Mesenchymal stem cell (in vitro differentiated cells and primary cell): Measurements from ENCODE around the gene VPS39.

Source experiments
- DNase-seq: peaks from one replicate; pipeline ENCODE4 v3.0.0-alpha.2; 2013
- H2AFZ ChIP-seq: one replicate; pipeline ENCODE4 v1.6.1; 2013; ENCODE audit warnings: low read depth, mild to moderate bottlenecking, control low read depth, inconsistent platforms, low read length, moderate library complexity
- H2AK5ac ChIP-seq: 2 replicates; pipeline ENCODE4 v1.6.1; 2013; ENCODE audit warnings: low read length, moderate library complexity, mild to moderate bottlenecking, inconsistent platforms; ENCODE audit not compliant: severe bottlenecking
- H2BK120ac ChIP-seq: one replicate; pipeline ENCODE4 v1.6.1; 2013; ENCODE audit warnings: low read depth, mild to moderate bottlenecking, inconsistent platforms, low read length, moderate library complexity
- H2BK12ac ChIP-seq, 2 experiments: one replicate each; pipeline ENCODE4 v1.6.1; 2013; ENCODE audit warnings: inconsistent platforms in 2 of 2, low read length in 2 of 2, mild to moderate bottlenecking in 2 of 2, moderate library complexity in 2 of 2, control low read depth in 1 of 2
- H2BK15ac ChIP-seq: one replicate; pipeline ENCODE4 v1.6.1; 2013; ENCODE audit warnings: mild to moderate bottlenecking, low read depth, inconsistent platforms; ENCODE audit not compliant: poor library complexity, severe bottlenecking
- H2BK5ac ChIP-seq: 2 replicates; pipeline ENCODE4 v1.6.1; 2013; ENCODE audit warnings: low read depth, mild to moderate bottlenecking, low read length, control low read depth, inconsistent platforms; ENCODE audit not compliant: poor library complexity, severe bottlenecking
- H3K14ac ChIP-seq, 2 experiments: one replicate each; pipeline ENCODE4 v1.6.1; 2013; ENCODE audit warnings: inconsistent platforms in 2 of 2, low read length in 2 of 2, control low read depth in 1 of 2, mild to moderate bottlenecking in 1 of 2, moderate library complexity in 1 of 2
- H3K18ac ChIP-seq, 2 experiments: one replicate each; pipeline ENCODE4 v1.6.1; 2013; ENCODE audit warnings: inconsistent platforms in 2 of 2, low read length in 2 of 2, control low read depth in 1 of 2, low read depth in 1 of 2, mild to moderate bottlenecking in 1 of 2
- H3K23ac ChIP-seq, 2 experiments: one replicate each; pipeline ENCODE4 v1.6.1; 2013; ENCODE audit warnings: inconsistent platforms in 2 of 2, low read length in 2 of 2, mild to moderate bottlenecking in 2 of 2, moderate library complexity in 2 of 2, control low read depth in 1 of 2
- H3K27ac ChIP-seq: 2 replicates; pipeline ENCODE4 v1.5.1; 2013; ENCODE audit warnings: mild to moderate bottlenecking, moderate library complexity, low read length, control low read depth, inconsistent platforms; ENCODE audit not compliant: poor library complexity, severe bottlenecking
- H3K27me3 ChIP-seq, 2 experiments: 2 replicates each; pipeline versions ENCODE4 v1.6.1 to v1.7.0; 2013; ENCODE audit warnings: low read length in 2 of 2, mild to moderate bottlenecking in 2 of 2, moderate library complexity in 2 of 2, control low read depth in 1 of 2, inconsistent platforms in 1 of 2; ENCODE audit not compliant: control insufficient read depth in 1 of 2, insufficient read depth in 1 of 2
- H3K36me3 ChIP-seq, 2 experiments: 2 replicates each; pipeline versions ENCODE4 v1.6.1 to v1.7.0; 2013; ENCODE audit warnings: low read length in 2 of 2, control low read depth in 1 of 2, inconsistent platforms in 1 of 2, low read depth in 1 of 2, mild to moderate bottlenecking in 1 of 2; ENCODE audit not compliant: insufficient read depth in 2 of 2, control insufficient read depth in 1 of 2
- H3K4ac ChIP-seq, 2 experiments: one replicate each; pipeline ENCODE4 v1.6.1; 2013; ENCODE audit warnings: inconsistent platforms in 2 of 2, low read length in 2 of 2, mild to moderate bottlenecking in 2 of 2, moderate library complexity in 2 of 2, control low read depth in 1 of 2, low read depth in 1 of 2
- H3K4me1 ChIP-seq: 2 replicates; pipeline ENCODE4 v1.6.1; 2013; ENCODE audit warnings: low read depth, low read length, control low read depth; ENCODE audit not compliant: control insufficient read depth, insufficient read depth
- H3K4me2 ChIP-seq: 2 replicates; pipeline ENCODE4 v1.6.1; 2013; ENCODE audit warnings: low read length, mild to moderate bottlenecking, inconsistent platforms; ENCODE audit not compliant: poor library complexity, severe bottlenecking
- H3K4me3 ChIP-seq, 2 experiments: 2 replicates each; pipeline versions ENCODE4 v1.5.1 to v1.7.0; 2013; ENCODE audit warnings: low read length in 2 of 2, mild to moderate bottlenecking in 2 of 2, control low read depth in 1 of 2, low read depth in 1 of 2; ENCODE audit not compliant: insufficient read depth in 1 of 2
- H3K79me1 ChIP-seq: replicated peaks from 2 replicates; pipeline ENCODE4 v1.6.1; 2013; ENCODE audit warnings: mild to moderate bottlenecking, control low read depth, low read length, inconsistent platforms; ENCODE audit not compliant: poor library complexity, severe bottlenecking
- H3K9ac ChIP-seq: 2 replicates; pipeline ENCODE4 v1.7.0; 2013; ENCODE audit warnings: mild to moderate bottlenecking, low read length, moderate library complexity
- H3K9me3 ChIP-seq: 2 replicates; pipeline ENCODE4 v1.7.0; 2013; ENCODE audit warnings: mild to moderate bottlenecking, low read length; ENCODE audit not compliant: control insufficient read depth
- H4K8ac ChIP-seq: one replicate; pipeline ENCODE4 v1.6.1; 2013; ENCODE audit warnings: inconsistent platforms, mild to moderate bottlenecking, low read length, moderate library complexity
- H4K91ac ChIP-seq: one replicate; pipeline ENCODE4 v1.6.1; 2013; ENCODE audit warnings: mild to moderate bottlenecking, low read length, inconsistent platforms
- WGBS: methylation state at CpG from one replicate; pipeline ENCODE4 v1.1.7; 2013; ENCODE audit warnings: mixed read lengths; 5-methylcytosine and 5-hydroxymethylcytosine counted together

Gene VPS39

DNA sequence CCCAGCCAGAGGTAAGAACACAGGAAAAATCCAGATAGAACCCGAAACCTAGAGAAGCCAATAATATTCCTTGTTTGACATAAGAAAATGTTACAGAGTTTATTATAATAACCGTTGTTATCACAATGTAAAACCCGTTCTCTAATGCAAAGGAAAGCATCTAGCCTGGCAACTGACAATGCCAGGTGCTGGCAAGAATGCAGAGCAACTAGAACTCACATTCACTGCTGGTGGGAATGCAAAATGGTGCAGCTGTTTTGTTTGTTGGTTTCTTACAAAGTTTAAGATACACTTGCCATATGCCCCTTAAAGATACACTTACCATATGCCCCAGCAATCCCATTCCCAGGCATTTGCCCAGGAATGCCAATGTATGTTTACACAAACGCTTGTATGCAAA, 23.4 kb downstream of the VPS39 start:
- no peak overlapping the region for H3K4me2 ChIP-seq
- 100% methylated on average over 3 of the region's 4 CpGs for WGBS

GRCh38 chr15:42184296-42184695, 23.8 kb downstream of the VPS39 start:
- DNase-seq: no peak
- Histone ChIP-seq H3K9me3 (no peaks in the 10 kb centered on the region), H2BK120ac (no peak overlapping the region), H3K36me3 (peaks cover 34 to 96% of the 10 kb centered on the region in 2 experiments), H3K23ac (no peak overlapping the region), H3K4me1 (no peaks in the 10 kb centered on the region), H2BK12ac (no peak overlapping the region), H3K14ac (no peak overlapping the region), H3K4ac (no peak overlapping the region), H3K27ac (no peak overlapping the region), H3K4me2 (no peak overlapping the region), H2AFZ (no peak overlapping the region), H3K4me3 (no peak overlapping the region), H2AK5ac (no peak overlapping the region), H3K27me3 (no peaks in the 10 kb centered on the region), H2BK5ac (no peak overlapping the region), H4K8ac (no peak overlapping the region), H3K79me1 (peaks cover 3% of the 10 kb centered on the region), H2BK15ac (no peak overlapping the region), H4K91ac (no peak overlapping the region), H3K18ac (no peak overlapping the region), H3K9ac (no peak overlapping the region)
- WGBS: 93% methylated on average over 5 of the region's 5 CpGs

More for the DNA sequence above, 23.4 kb downstream of the VPS39 start:
- Histone ChIP-seq H3K79me1 (peaks cover 3% of the 10 kb centered on the region), H3K9me3 (no peaks in the 10 kb centered on the region), H3K27me3 (no peaks in the 10 kb centered on the region), H3K4me3 (no peak overlapping the region), H3K9ac (no peak overlapping the region), H3K23ac (no peak overlapping the region), H4K91ac (no peak overlapping the region), H4K8ac (no peak overlapping the region), H2AK5ac (no peak overlapping the region), H3K18ac (no peak overlapping the region), H3K27ac (no peak overlapping the region), H2BK120ac (no peak overlapping the region), H2BK5ac (no peak overlapping the region), H3K14ac (no peak overlapping the region), H2AFZ (no peak overlapping the region), H3K4me1 (no peaks in the 10 kb centered on the region), H3K36me3 (peaks cover 34 to 94% of the 10 kb centered on the region in 2 experiments), H2BK12ac (no peak overlapping the region), H2BK15ac (no peak overlapping the region), H3K4ac (no peak overlapping the region)
- DNase-seq: no peak

GRCh38 chr15:42182961-42183360, 25.1 kb downstream of the VPS39 start:
- Histone ChIP-seq H3K14ac (no peak overlapping the region), H3K79me1 (peaks cover 7% of the 10 kb centered on the region), H3K27ac (no peak overlapping the region), H3K27me3 (no peaks in the 10 kb centered on the region), H2BK15ac (no peak overlapping the region), H3K4me1 (no peaks in the 10 kb centered on the region), H3K23ac (no peak overlapping the region), H3K4me3 (no peak overlapping the region), H3K9me3 (no peaks in the 10 kb centered on the region), H3K9ac (no peak overlapping the region), H3K4me2 (no peak overlapping the region), H2AFZ (no peak overlapping the region), H2BK12ac (no peak overlapping the region), H4K8ac (no peak overlapping the region), H3K36me3 (peaks cover 36 to 94% of the 10 kb centered on the region in 2 experiments), H3K4ac (no peak overlapping the region), H2BK5ac (no peak overlapping the region), H4K91ac (no peak overlapping the region), H2AK5ac (no peak overlapping the region), H3K18ac (no peak overlapping the region), H2BK120ac (no peak overlapping the region)
- WGBS: over 99% methylated on average over 6 of the region's 6 CpGs
- DNase-seq: no peak

GRCh38 chr15:42182328-42182886, 25.7 kb downstream of the VPS39 start:
- 95% methylated on average over 5 of the region's 6 CpGs for WGBS

More at GRCh38 chr15:42182328-42182886, 25.7 kb downstream of the VPS39 start:
- Histone ChIP-seq H2AK5ac (no peak overlapping the region), H3K4ac (no peak overlapping the region), H3K4me1 (no peaks in the 10 kb centered on the region), H3K27me3 (no peaks in the 10 kb centered on the region), H3K14ac (no peak overlapping the region), H3K9me3 (no peaks in the 10 kb centered on the region), H2BK120ac (no peak overlapping the region), H2BK12ac (no peak overlapping the region), H2AFZ (no peak overlapping the region), H3K18ac (no peak overlapping the region), H3K4me2 (no peak overlapping the region), H2BK15ac (no peak overlapping the region), H4K91ac (no peak overlapping the region), H3K36me3 (peaks cover 33 to 94% of the 10 kb centered on the region in 2 experiments), H2BK5ac (no peak overlapping the region), H3K4me3 (no peak overlapping the region), H3K27ac (no peak overlapping the region), H3K9ac (no peak overlapping the region), H4K8ac (no peak overlapping the region), H3K23ac (no peak overlapping the region), H3K79me1 (peaks cover 7% of the 10 kb centered on the region)
- no peak for DNase-seq
